Transverse colon (tissue), 4 donors: ENCODE measurements around the gene RPL6.

ENCODE experiments used
- POLR2A ChIP-seq: fragments of 450-650 bp; IDR thresholded peaks from one replicate; pipeline ENCODE4 v1.6.1; 2016; ENCODE audit warnings: antibody characterized with exemption, mild to moderate bottlenecking, moderate library complexity
- POLR2AphosphoS5 ChIP-seq, 3 donors: sonication (generic); formaldehyde crosslinking; IDR thresholded peaks; one replicate each; pipeline ENCODE4 v1.6.1; 2016; ENCODE audit warnings: antibody characterized with exemption in 3 of 3
- TF ChIP-seq, protein P1 (sequence below), 5 experiments: fragments of 200-600 bp in 3 of 5; fragments of 450-650 bp in 2 of 5; sonication (generic) in 3 of 5; IDR thresholded peaks; 1 replicate in 2 of 5; 2 replicates in 3 of 5; pipeline ENCODE4 v1.5.1; 2016 to 2017; ENCODE audit warnings: antibody characterized with exemption in 5 of 5, inconsistent platforms in 3 of 5, mild to moderate bottlenecking in 2 of 5, moderate library complexity in 1 of 5

GRCh38 chr12:112443916-112444315, 34.5 kb upstream of the RPL6 start:
- TF ChIP-seq, protein P1, sequence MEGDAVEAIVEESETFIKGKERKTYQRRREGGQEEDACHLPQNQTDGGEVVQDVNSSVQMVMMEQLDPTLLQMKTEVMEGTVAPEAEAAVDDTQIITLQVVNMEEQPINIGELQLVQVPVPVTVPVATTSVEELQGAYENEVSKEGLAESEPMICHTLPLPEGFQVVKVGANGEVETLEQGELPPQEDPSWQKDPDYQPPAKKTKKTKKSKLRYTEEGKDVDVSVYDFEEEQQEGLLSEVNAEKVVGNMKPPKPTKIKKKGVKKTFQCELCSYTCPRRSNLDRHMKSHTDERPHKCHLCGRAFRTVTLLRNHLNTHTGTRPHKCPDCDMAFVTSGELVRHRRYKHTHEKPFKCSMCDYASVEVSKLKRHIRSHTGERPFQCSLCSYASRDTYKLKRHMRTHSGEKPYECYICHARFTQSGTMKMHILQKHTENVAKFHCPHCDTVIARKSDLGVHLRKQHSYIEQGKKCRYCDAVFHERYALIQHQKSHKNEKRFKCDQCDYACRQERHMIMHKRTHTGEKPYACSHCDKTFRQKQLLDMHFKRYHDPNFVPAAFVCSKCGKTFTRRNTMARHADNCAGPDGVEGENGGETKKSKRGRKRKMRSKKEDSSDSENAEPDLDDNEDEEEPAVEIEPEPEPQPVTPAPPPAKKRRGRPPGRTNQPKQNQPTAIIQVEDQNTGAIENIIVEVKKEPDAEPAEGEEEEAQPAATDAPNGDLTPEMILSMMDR (IDR thresholded peaks at IDR 0.05) = no peak
- TF ChIP-seq POLR2AphosphoS5 (IDR thresholded peaks at IDR 0.05) (no peak), POLR2A (no peak)
